HEK293 (cell line): ENCODE data around the gene AGAP1.

Experiments
- CTCF ChIA-PET: fragments of 350-600 bp; formaldehyde crosslinking; extraction: SDS; loops from one replicate; lab custom pipeline; 2021; ENCODE audit warnings: antibody characterized with exemption; lab: Yijun Ruan, JAX
- POLR2A ChIA-PET: fragments of 300-600 bp; formaldehyde crosslinking; extraction: SDS; loops from one replicate; lab custom pipeline; 2020; ENCODE audit warnings: antibody characterized with exemption, inconsistent platforms; lab: Yijun Ruan, JAX
- H3K27ac ChIP-seq: fragments of 200-500 bp; sonication (Bioruptor generic); 2 replicates; pipeline ENCODE4 v1.5.1; 2014; ENCODE audit warnings: low read depth, low read length, control low read depth, inconsistent platforms; ENCODE audit errors: extremely low read depth
- H3K36me3 ChIP-seq, 2 experiments: fragments of 200-500 bp in 1 of 2; sonication (Bioruptor generic) in 1 of 2; 1 replicate in 1 of 2; 2 replicates in 1 of 2; pipeline ENCODE4 v1.5.1; 2014 to 2017; ENCODE audit warnings: inconsistent platforms in 2 of 2, low read length in 2 of 2; ENCODE audit not compliant: control insufficient read depth in 2 of 2, insufficient read depth in 1 of 2
- H3K4me1 ChIP-seq: fragments of 200-500 bp; sonication (Bioruptor generic); 2 replicates; pipeline ENCODE4 v1.5.1; 2014; ENCODE audit warnings: mild to moderate bottlenecking, low read length, inconsistent platforms; ENCODE audit not compliant: control insufficient read depth, insufficient read depth
- H3K4me3 ChIP-seq: 2 replicates; pipeline ENCODE4 v1.5.1; 2011; ENCODE audit warnings: low read depth, mild to moderate bottlenecking, control low read depth, low read length, moderate library complexity
- H3K9me3 ChIP-seq: fragments of 200-500 bp; sonication (Bioruptor generic); 2 replicates; pipeline ENCODE4 v1.5.1; 2014; ENCODE audit warnings: low read depth, low read length, inconsistent platforms; ENCODE audit not compliant: control insufficient read depth, insufficient read depth
- BCL11A ChIP-seq: fragments of 450-650 bp; formaldehyde crosslinking; IDR thresholded peaks from 2 replicates; pipeline ENCODE4 v1.5.1; 2016; ENCODE audit warnings: low read depth, missing biosample characterization, missing genetic modification characterization
- PRDM2 ChIP-seq: fragments of 450-650 bp; formaldehyde crosslinking; IDR thresholded peaks from 2 replicates; pipeline ENCODE4 v1.5.1; 2016; ENCODE audit warnings: missing biosample characterization, missing genetic modification characterization, borderline replicate concordance
- PRDM4 ChIP-seq: fragments of 450-650 bp; formaldehyde crosslinking; IDR thresholded peaks from 2 replicates; pipeline ENCODE4 v1.5.1; 2017; ENCODE audit warnings: missing biosample characterization, missing genetic modification characterization
- SCRT1 ChIP-seq: fragments of 450-650 bp; formaldehyde crosslinking; IDR thresholded peaks from 2 replicates; pipeline ENCODE4 v1.5.1; 2016; ENCODE audit warnings: missing biosample characterization, missing genetic modification characterization, borderline replicate concordance
- TSHZ1 ChIP-seq: fragments of 450-650 bp; formaldehyde crosslinking; IDR thresholded peaks from 2 replicates; pipeline ENCODE4 v1.5.1; 2016; ENCODE audit warnings: missing biosample characterization, missing genetic modification characterization, borderline replicate concordance
- ZBTB1 ChIP-seq: fragments of 450-650 bp; formaldehyde crosslinking; IDR thresholded peaks from 2 replicates; pipeline ENCODE4 v1.5.1; 2016; ENCODE audit warnings: missing biosample characterization, missing genetic modification characterization
- ZFP69B ChIP-seq: fragments of 450-650 bp; formaldehyde crosslinking; IDR thresholded peaks from 2 replicates; pipeline ENCODE4 v1.5.1; 2016; ENCODE audit warnings: missing biosample characterization, missing genetic modification characterization
- ZNF248 ChIP-seq: fragments of 450-650 bp; formaldehyde crosslinking; IDR thresholded peaks from 2 replicates; pipeline ENCODE4 v1.5.1; 2017; ENCODE audit warnings: missing biosample characterization, missing genetic modification characterization
- ZNF292 ChIP-seq: fragments of 450-650 bp; formaldehyde crosslinking; IDR thresholded peaks from 2 replicates; pipeline ENCODE4 v1.5.1; 2016; ENCODE audit warnings: low read depth, missing biosample characterization, missing genetic modification characterization, borderline replicate concordance
- ZNF423 ChIP-seq: fragments of 450-650 bp; formaldehyde crosslinking; IDR thresholded peaks from 2 replicates; pipeline ENCODE4 v1.5.1; 2016; ENCODE audit warnings: missing biosample characterization, missing genetic modification characterization
- ZNF777 ChIP-seq: fragments of 450-650 bp; formaldehyde crosslinking; IDR thresholded peaks from 2 replicates; pipeline ENCODE4 v1.5.1; 2017; ENCODE audit warnings: missing biosample characterization, missing genetic modification characterization, borderline replicate concordance
- ZNF830 ChIP-seq: fragments of 450-650 bp; IDR thresholded peaks from 2 replicates; pipeline ENCODE4 v1.5.0; 2018; ENCODE audit warnings: missing biosample characterization, missing genetic modification characterization, low read depth, mild to moderate bottlenecking, moderate library complexity
- ZSCAN30 ChIP-seq: fragments of 450-650 bp; IDR thresholded peaks from 2 replicates; pipeline ENCODE4 v1.5.1; 2018; ENCODE audit warnings: missing biosample characterization, mild to moderate bottlenecking, missing genetic modification characterization, moderate library complexity
- TF ChIP-seq, protein P1 (sequence below): fragments of 450-650 bp; formaldehyde crosslinking; conservative IDR thresholded peaks from 2 replicates; pipeline ENCODE4 v1.5.1; 2016; ENCODE audit warnings: low read depth, missing biosample characterization, missing genetic modification characterization
- TF ChIP-seq, protein P2 (sequence below): fragments of 450-650 bp; formaldehyde crosslinking; IDR thresholded peaks from 2 replicates; pipeline ENCODE4 v1.5.1; 2016; ENCODE audit warnings: missing biosample characterization, missing genetic modification characterization

AGAP1 gene

GRCh38 chr2:235852526-235852920 lies 358.7 kb downstream of the AGAP1 start:
- Histone ChIP-seq H3K9me3 (no peaks in the 10 kb centered on the region), H3K27ac (no peak overlapping the region), H3K4me1 (no peaks in the 10 kb centered on the region), H3K36me3 (no peaks in the 10 kb centered on the region), H3K4me3 (no peak overlapping the region)
- ChIA-PET CTCF (no interaction called here), POLR2A (no interaction called here)
- TF ChIP-seq BCL11A (tag by site-specific recombination) (no peak), ZFP69B (tag by site-specific recombination) (no peak), PRDM2 (tag by site-specific recombination) (no peak), ZBTB1 (no peak), ZNF423 (tag by site-specific recombination) (no peak), ZNF830 (no peak), ZNF248 (tag by site-specific recombination) (no peak), PRDM4 (tag by site-specific recombination) (no peak), SCRT1 (tag by site-specific recombination) (no peak), ZNF292 (tag by site-specific recombination) (no peak), ZSCAN30 (no peak), TSHZ1 (tag by site-specific recombination) (no peak), ZNF777 (tag by site-specific recombination) (no peak)
- TF ChIP-seq, protein P1, sequence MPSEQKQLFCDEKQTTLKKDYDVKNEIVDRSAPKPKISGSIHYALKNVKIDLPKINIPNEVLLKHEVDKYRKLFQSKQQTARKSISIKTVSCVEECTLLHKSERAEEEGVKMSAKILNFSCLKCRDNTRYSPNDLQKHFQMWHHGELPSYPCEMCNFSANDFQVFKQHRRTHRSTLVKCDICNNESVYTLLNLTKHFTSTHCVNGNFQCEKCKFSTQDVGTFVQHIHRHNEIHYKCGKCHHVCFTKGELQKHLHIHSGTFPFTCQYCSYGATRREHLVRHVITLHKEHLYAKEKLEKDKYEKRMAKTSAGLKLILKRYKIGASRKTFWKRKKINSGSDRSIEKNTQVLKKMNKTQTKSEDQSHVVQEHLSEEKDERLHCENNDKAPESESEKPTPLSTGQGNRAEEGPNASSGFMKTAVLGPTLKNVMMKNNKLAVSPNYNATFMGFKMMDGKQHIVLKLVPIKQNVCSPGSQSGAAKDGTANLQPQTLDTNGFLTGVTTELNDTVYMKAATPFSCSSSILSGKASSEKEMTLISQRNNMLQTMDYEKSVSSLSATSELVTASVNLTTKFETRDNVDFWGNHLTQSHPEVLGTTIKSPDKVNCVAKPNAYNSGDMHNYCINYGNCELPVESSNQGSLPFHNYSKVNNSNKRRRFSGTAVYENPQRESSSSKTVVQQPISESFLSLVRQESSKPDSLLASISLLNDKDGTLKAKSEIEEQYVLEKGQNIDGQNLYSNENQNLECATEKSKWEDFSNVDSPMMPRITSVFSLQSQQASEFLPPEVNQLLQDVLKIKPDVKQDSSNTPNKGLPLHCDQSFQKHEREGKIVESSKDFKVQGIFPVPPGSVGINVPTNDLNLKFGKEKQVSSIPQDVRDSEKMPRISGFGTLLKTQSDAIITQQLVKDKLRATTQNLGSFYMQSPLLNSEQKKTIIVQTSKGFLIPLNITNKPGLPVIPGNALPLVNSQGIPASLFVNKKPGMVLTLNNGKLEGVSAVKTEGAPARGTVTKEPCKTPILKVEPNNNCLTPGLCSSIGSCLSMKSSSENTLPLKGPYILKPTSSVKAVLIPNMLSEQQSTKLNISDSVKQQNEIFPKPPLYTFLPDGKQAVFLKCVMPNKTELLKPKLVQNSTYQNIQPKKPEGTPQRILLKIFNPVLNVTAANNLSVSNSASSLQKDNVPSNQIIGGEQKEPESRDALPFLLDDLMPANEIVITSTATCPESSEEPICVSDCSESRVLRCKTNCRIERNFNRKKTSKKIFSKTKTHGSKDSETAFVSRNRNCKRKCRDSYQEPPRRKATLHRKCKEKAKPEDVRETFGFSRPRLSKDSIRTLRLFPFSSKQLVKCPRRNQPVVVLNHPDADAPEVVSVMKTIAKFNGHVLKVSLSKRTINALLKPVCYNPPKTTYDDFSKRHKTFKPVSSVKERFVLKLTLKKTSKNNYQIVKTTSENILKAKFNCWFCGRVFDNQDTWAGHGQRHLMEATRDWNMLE = no peak
- TF ChIP-seq, protein P2, sequence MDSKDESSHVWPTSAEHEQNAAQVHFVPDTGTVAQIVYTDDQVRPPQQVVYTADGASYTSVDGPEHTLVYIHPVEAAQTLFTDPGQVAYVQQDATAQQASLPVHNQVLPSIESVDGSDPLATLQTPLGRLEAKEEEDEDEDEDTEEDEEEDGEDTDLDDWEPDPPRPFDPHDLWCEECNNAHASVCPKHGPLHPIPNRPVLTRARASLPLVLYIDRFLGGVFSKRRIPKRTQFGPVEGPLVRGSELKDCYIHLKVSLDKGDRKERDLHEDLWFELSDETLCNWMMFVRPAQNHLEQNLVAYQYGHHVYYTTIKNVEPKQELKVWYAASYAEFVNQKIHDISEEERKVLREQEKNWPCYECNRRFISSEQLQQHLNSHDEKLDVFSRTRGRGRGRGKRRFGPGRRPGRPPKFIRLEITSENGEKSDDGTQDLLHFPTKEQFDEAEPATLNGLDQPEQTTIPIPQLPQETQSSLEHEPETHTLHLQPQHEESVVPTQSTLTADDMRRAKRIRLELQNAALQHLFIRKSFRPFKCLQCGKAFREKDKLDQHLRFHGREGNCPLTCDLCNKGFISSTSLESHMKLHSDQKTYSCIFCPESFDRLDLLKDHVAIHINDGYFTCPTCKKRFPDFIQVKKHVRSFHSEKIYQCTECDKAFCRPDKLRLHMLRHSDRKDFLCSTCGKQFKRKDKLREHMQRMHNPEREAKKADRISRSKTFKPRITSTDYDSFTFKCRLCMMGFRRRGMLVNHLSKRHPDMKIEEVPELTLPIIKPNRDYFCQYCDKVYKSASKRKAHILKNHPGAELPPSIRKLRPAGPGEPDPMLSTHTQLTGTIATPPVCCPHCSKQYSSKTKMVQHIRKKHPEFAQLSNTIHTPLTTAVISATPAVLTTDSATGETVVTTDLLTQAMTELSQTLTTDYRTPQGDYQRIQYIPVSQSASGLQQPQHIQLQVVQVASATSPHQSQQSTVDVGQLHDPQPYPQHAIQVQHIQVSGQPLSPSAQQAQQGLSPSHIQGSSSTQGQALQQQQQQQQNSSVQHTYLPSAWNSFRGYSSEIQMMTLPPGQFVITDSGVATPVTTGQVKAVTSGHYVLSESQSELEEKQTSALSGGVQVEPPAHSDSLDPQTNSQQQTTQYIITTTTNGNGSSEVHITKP = no peak
